Naive B cell (primary cell): ENCODE measurements around the gene ANKRD16. TPM values are rescaled to one million over a fixed set of nuclear protein-coding genes. Genes with fewer than 3 reads are reported as not detected.
"Not testable (repeated sequence)": the region's sequence is repeated elsewhere in the genome, so short reads cannot be mapped to it uniquely, and the experiment has no call there.

Experiments
- ATAC-seq, 2 donors: fragments of 150-1000 bp; cut with Tn5 transposase; 2 replicates each; pipeline ENCODE4 v1.10.0; 2021; ENCODE audit warnings: low read depth in 2 of 2, mild to moderate bottlenecking in 2 of 2, moderate library complexity in 2 of 2
- DNase-seq: peaks from one replicate; pipeline ENCODE4 v3.0.0; 2022
- H3K27ac Mint-ChIP-seq, 6 donors: one replicate each; pipeline ENCODE4 v1.8.0; 2020 to 2022; ENCODE audit warnings: mild to moderate bottlenecking in 6 of 6, mixed read lengths in 6 of 6, moderate library complexity in 5 of 6, inconsistent platforms in 2 of 6
- H3K27me3 Mint-ChIP-seq, 3 donors: one replicate each; pipeline ENCODE4 v1.8.0; 2021 to 2022; ENCODE audit warnings: mixed read lengths in 3 of 3, mild to moderate bottlenecking in 1 of 3
- H3K36me3 Mint-ChIP-seq, 2 donors: one replicate each; pipeline ENCODE4 v1.8.0; 2020 to 2022; ENCODE audit warnings: mixed read lengths in 2 of 2, inconsistent platforms in 1 of 2, mild to moderate bottlenecking in 1 of 2
- H3K4me1 Mint-ChIP-seq, 3 donors: one replicate each; pipeline ENCODE4 v1.8.0; 2020 to 2022; ENCODE audit warnings: mixed read lengths in 3 of 3, inconsistent platforms in 1 of 3, mild to moderate bottlenecking in 1 of 3, moderate library complexity in 1 of 3
- H3K4me3 Mint-ChIP-seq, 8 donors: one replicate each; pipeline ENCODE4 v1.8.0; 2020 to 2022; ENCODE audit warnings: mild to moderate bottlenecking in 8 of 8, mixed read lengths in 8 of 8, moderate library complexity in 8 of 8, inconsistent platforms in 2 of 8
- H3K9me3 Mint-ChIP-seq, 7 donors: one replicate each; pipeline ENCODE4 v1.8.0; 2020 to 2022; ENCODE audit warnings: mixed read lengths in 7 of 7, mild to moderate bottlenecking in 5 of 7, inconsistent platforms in 2 of 7, moderate library complexity in 1 of 7
- polyA plus RNA-seq, 6 donors: library from polyadenylated mRNA; unstranded; fragments of 300-500 nt; fragmentation: Illumina TruSeq; gene quantifications; one replicate each; pipeline ENCODE4 v1.2.3, GENCODE V29; 2021; ENCODE audit warnings: low read depth in 6 of 6

Gene ANKRD16
- polyA plus RNA-seq, 6 donors from 2014 or later, result 4.0 to 7.5 (median 5.7) TPM

GRCh38 chr10:5835446-5836095 lies 54.1 kb downstream of the ANKRD16 start:
- H3K27ac Mint-ChIP-seq, result peak overlapping the region in 5 of 6 donors; percentile 16 to 83 (median 58)
- H3K4me3 Mint-ChIP-seq, result no peak overlapping the region
- ATAC-seq (no peak), DNase-seq (no peak)
- no peaks in the 10 kb centered on the region for H3K27me3 Mint-ChIP-seq
- peaks cover 25 to 71% (median 47%) of the 10 kb centered on the region in 3 donors for H3K4me1 Mint-ChIP-seq
- no peaks in the 10 kb centered on the region for H3K36me3 Mint-ChIP-seq
- no peaks in the 10 kb centered on the region for H3K9me3 Mint-ChIP-seq

- Mint-ChIP-seq H3K27ac (peak overlapping the region in 2 of 6 donors; percentile 3 to 7), H3K27me3 (no peaks in the 10 kb centered on the region), H3K36me3 (no peaks in the 10 kb centered on the region), H3K4me3 (no peak overlapping the region), H3K9me3 (no peaks in the 10 kb centered on the region), H3K4me1 (peaks cover 20 to 61% (median 38%) of the 10 kb centered on the region in 3 donors)
- ATAC-seq (no peak), DNase-seq (no peak)
Measured at GRCh38 chr10:5833814-5834213, 55.9 kb downstream of the ANKRD16 start.

GRCh38 chr10:5832946-5833345 lies 56.7 kb downstream of the ANKRD16 start:
- H3K27me3 Mint-ChIP-seq, result no peaks in the 10 kb centered on the region
- no peaks in the 10 kb centered on the region for H3K9me3 Mint-ChIP-seq
- no peaks in the 10 kb centered on the region for H3K36me3 Mint-ChIP-seq
- H3K4me1 Mint-ChIP-seq, result peaks cover 15 to 56% (median 29%) of the 10 kb centered on the region in 3 donors
- no peak for DNase-seq
- H3K27ac Mint-ChIP-seq, result peak overlapping the region in 3 of 6 donors; percentile 11 to 47 (median 47)
- ATAC-seq, result no peak
- no peak overlapping the region for H3K4me3 Mint-ChIP-seq

- Mint-ChIP-seq H3K36me3 (no peaks in the 10 kb centered on the region), H3K4me1 (peaks cover 20 to 48% (median 26%) of the 10 kb centered on the region in 3 donors), H3K27ac (peak overlapping the region in 1 of 6 donors; percentile 44)
Measured at GRCh38 chr10:5831446-5831782, 58.3 kb downstream of the ANKRD16 start.

GRCh38 chr10:5830629-5831445 lies 58.9 kb downstream of the ANKRD16 start:
- Mint-ChIP-seq H3K4me1 (peaks cover 20 to 45% (median 26%) of the 10 kb centered on the region in 3 donors), H3K27ac (peak overlapping the region in 3 of 6 donors; percentile 78 to 93 (median 89)), H3K27me3 (no peaks in the 10 kb centered on the region), H3K9me3 (no peaks in the 10 kb centered on the region), H3K4me3 (peak overlapping the region in 5 of 8 donors; percentile 10 to 83 (median 30)), H3K36me3 (no peaks in the 10 kb centered on the region)
- ATAC-seq (no peak), DNase-seq (no peak)

More at GRCh38 chr10:5831446-5831782, 58.3 kb downstream of the ANKRD16 start:
- ATAC-seq (no peak), DNase-seq (no peak)
- H3K9me3 Mint-ChIP-seq, result no peaks in the 10 kb centered on the region
- H3K4me3 Mint-ChIP-seq, result peak overlapping the region in 1 of 8 donors; percentile 11
- H3K27me3 Mint-ChIP-seq, result no peaks in the 10 kb centered on the region

- H3K4me1 Mint-ChIP-seq, result peaks cover 19 to 32% (median 26%) of the 10 kb centered on the region in 3 donors
- no peak for ATAC-seq
Measured at GRCh38 chr10:5829267-5829666, 60.4 kb downstream of the ANKRD16 start.

GRCh38 chr10:5828725-5829124 lies 61.0 kb downstream of the ANKRD16 start:
- Mint-ChIP-seq H3K4me1 (peaks cover 15 to 27% (median 21%) of the 10 kb centered on the region in 3 donors), H3K4me3 (no peak overlapping the region), H3K27ac (peak overlapping the region in 1 of 6 donors; percentile 47), H3K36me3 (no peaks in the 10 kb centered on the region), H3K9me3 (no peaks in the 10 kb centered on the region), H3K27me3 (no peaks in the 10 kb centered on the region)
- ATAC-seq (no peak), DNase-seq (no peak)

More at GRCh38 chr10:5829267-5829666, 60.4 kb downstream of the ANKRD16 start:
- peak overlapping the region in 1 of 6 donors; percentile 47 for H3K27ac Mint-ChIP-seq
- H3K9me3 Mint-ChIP-seq, result no peaks in the 10 kb centered on the region
- DNase-seq, result no peak
- H3K27me3 Mint-ChIP-seq, result no peaks in the 10 kb centered on the region
- no peaks in the 10 kb centered on the region for H3K36me3 Mint-ChIP-seq
- H3K4me3 Mint-ChIP-seq, result no peak overlapping the region

- Mint-ChIP-seq H3K4me3 (no peak overlapping the region), H3K4me1 (peaks cover 15 to 25% (median 20%) of the 10 kb centered on the region in 3 donors), H3K27me3 (no peaks in the 10 kb centered on the region), H3K27ac (peak overlapping the region in 2 of 6 donors; percentile 26 to 69), H3K9me3 (no peaks in the 10 kb centered on the region), H3K36me3 (no peaks in the 10 kb centered on the region)
- no peak for ATAC-seq
- DNase-seq, result no peak
Measured at GRCh38 chr10:5827841-5828240, 61.9 kb downstream of the ANKRD16 start.

GRCh38 chr10:5826511-5826910 lies 63.2 kb downstream of the ANKRD16 start:
- not testable (repeated sequence) for H3K4me3 Mint-ChIP-seq, H3K36me3 Mint-ChIP-seq, ATAC-seq, H3K9me3 Mint-ChIP-seq, DNase-seq, H3K27ac Mint-ChIP-seq, H3K27me3 Mint-ChIP-seq
- peaks cover 18 to 28% (median 19%) of the 10 kb centered on the region in 3 donors for H3K4me1 Mint-ChIP-seq

- DNase-seq, result peak; percentile 65
Measured at GRCh38 chr10:5818894-5819293, 70.8 kb downstream of the ANKRD16 start.

GRCh38 chr10:5818048-5818331 lies 71.7 kb downstream of the ANKRD16 start:
- H3K36me3 Mint-ChIP-seq, result no peaks in the 10 kb centered on the region
- peaks cover 0 to 5% (median 0%) of the 10 kb centered on the region in 7 donors for H3K9me3 Mint-ChIP-seq
- peak overlapping the region; percentile 86 to 98 (median 92) for H3K27ac Mint-ChIP-seq
- no peak for ATAC-seq
- DNase-seq, result no peak
- H3K27me3 Mint-ChIP-seq, result no peaks in the 10 kb centered on the region
- H3K4me1 Mint-ChIP-seq, result peaks cover 57 to 83% (median 62%) of the 10 kb centered on the region in 3 donors
- H3K4me3 Mint-ChIP-seq, result peak overlapping the region in 7 of 8 donors; percentile 23 to 98 (median 87)

More at GRCh38 chr10:5818894-5819293, 70.8 kb downstream of the ANKRD16 start:
- Mint-ChIP-seq H3K9me3 (peaks cover 0 to 5% (median 0%) of the 10 kb centered on the region in 7 donors), H3K4me1 (peaks cover 57 to 83% (median 62%) of the 10 kb centered on the region in 3 donors), H3K36me3 (no peaks in the 10 kb centered on the region), H3K4me3 (peak overlapping the region; percentile 72 to 91 (median 82)), H3K27ac (peak overlapping the region; percentile 95 to 99 (median 98)), H3K27me3 (no peaks in the 10 kb centered on the region)
- ATAC-seq, result peak; percentile 58 to 63

GRCh38 chr10:5817322-5818047 lies 72.2 kb downstream of the ANKRD16 start:
- Mint-ChIP-seq H3K36me3 (no peaks in the 10 kb centered on the region), H3K9me3 (peaks cover 0 to 5% (median 0%) of the 10 kb centered on the region in 7 donors), H3K27ac (peak overlapping the region; percentile 86 to 98 (median 92)), H3K4me3 (peak overlapping the region; percentile 65 to 98 (median 87)), H3K27me3 (no peaks in the 10 kb centered on the region), H3K4me1 (peaks cover 58 to 84% (median 63%) of the 10 kb centered on the region in 3 donors)
- no peak for ATAC-seq
- peak; percentile 69 for DNase-seq

- Mint-ChIP-seq H3K27ac (peak overlapping the region; percentile 86 to 98 (median 90)), H3K4me1 (peaks cover 59 to 86% (median 67%) of the 10 kb centered on the region in 3 donors), H3K27me3 (no peaks in the 10 kb centered on the region), H3K9me3 (peaks cover 0 to 5% (median 0%) of the 10 kb centered on the region in 7 donors), H3K4me3 (peak overlapping the region; percentile 64 to 98 (median 85)), H3K36me3 (peaks cover 0 to 5% of the 10 kb centered on the region in 2 donors)
- DNase-seq, result peak; percentile 71
- ATAC-seq, result peak; percentile 50 to 51
Measured at GRCh38 chr10:5816170-5816569, 73.5 kb downstream of the ANKRD16 start.
